Stimulated activated CD8-positive, alpha-beta memory T cell treated with anti-CD3 and anti-CD28 coated beads, Interleukin-7, amount 100 ng/mL, for 4 hours (primary cell): ENCODE measurements around the gene BCKDHB.
"Not testable (repeated sequence)": the region's sequence is repeated elsewhere in the genome, so short reads cannot be mapped to it uniquely, and the experiment has no call there.

Experiments
- DNase-seq, 2 donors: peaks; one replicate each; pipeline ENCODE4 v3.0.0-alpha.2; 2020; ENCODE audit warnings: low read depth in 2 of 2

BCKDHB gene

DNA sequence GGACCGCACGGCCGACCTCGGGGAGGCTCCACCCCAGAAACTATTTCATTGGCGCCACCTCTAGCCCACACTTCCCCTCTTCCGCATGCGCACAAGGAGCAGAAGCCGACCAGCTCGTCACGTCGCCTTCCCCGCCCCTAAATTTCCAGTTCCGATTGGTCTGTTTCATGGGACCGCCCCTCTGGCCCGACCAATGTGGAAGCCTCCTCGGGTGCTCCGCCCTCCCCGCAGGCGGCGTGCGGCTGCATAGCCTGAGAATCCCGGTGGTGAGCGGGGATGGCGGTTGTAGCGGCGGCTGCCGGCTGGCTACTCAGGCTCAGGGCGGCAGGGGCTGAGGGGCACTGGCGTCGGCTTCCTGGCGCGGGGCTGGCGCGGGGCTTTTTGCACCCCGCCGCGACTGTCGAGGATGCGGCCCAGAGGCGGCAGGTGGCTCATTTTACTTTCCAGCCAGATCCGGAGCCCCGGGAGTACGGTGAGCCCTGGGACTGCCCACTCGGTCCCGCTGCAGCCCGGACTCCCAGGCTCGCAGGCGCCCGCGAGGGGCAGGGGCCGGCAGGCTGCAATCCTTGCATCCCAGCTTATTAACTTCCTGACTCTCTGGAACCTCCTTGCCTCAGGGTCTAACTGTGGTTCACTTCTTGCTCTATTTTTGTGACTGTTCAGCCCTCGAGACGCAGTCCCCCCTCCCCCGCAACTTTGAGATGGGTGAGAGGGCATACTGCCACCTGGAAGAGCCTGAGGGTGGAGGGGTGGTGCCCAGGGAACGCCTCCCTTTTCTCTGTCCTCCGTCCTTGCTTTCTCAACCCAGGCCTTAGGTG lies at the start of gene BCKDHB:
BCKDHB (plus strand) TSS at position 254 of the 818 bp plus-strand sequence; CDS start at position 277, 23 bp downstream.
- peak; percentile 95 to 98 for DNase-seq

DNA sequence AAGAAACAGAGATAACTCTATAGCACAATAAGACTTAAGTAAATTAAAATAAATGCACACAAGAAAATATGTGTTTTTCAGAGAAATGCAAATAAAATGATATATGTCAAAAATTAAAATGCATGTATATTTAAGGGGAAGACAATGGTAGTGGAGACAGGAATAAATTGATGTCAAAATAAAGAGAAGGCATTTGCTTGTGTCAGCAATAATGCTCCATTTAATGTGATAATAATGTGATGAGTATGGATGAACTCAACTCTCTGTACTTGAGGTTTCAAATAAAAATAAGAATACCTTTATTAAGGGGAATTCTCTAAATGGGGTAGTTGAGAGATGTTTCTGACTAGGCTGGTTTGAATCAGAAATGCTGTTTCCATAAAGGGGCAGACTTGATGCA lies 45.7 kb upstream of the BCKDHB start:
- DNase-seq, result no peak

DNA sequence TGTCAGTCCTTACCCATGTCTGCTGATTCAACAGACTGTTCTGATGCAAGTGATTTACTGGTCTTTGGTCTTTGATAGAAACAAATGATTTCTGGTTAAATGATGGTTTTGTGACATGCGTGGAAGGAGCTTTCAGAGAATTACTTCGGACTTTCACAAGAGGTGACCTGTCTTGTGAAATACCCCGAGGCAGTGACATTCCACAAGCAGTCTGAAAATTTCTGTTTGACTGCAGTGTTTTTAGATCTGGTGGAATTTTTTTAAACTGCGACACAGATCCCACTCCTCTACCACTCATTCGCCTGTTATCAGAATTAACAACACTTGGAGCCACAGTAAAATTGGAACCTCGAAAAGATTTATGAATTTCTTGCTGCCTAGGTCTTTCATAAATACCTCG lies 38.3 kb upstream of the BCKDHB start:
- DNase-seq, result not testable (repeated sequence)

DNA sequence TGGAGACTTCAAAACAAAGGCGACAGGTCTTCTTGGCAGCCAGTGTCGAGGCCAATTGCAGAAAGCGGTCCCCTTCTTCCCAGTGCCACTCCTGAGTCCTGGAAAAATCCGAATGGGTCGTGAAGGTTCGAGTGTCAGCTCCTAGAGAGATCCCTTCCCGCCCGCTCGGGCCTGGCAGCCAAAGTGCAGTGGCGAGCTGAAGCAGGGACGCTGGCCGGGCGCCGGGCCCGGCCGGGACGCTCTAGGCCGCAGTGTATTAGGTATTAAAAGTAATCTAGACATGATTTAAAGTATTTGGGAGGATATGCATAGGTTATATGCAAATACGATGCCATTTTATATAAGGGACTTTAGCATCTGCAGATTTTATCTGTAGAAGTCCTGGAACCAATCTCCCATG lies 36.0 kb upstream of the BCKDHB start:
- not testable (repeated sequence) for DNase-seq

DNA sequence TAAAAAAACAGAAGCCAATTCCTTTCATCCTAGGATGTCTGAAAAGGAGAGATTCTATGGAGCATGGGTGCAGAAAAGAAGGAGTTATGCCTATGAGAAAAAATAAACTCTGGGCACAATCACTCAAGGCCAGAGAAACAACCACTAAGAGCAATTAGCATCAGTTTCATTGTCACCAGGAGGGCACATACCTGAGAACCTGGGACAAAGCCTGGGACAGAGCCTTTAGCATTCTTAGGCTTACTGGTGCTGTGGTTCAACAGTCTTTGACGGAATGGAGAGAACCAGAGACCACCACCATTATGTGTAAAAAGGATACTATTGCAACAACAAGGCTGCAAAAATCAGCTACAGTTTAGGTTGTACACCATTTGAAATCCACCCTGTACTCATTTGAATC lies 29.4 kb upstream of the BCKDHB start:
- no peak for DNase-seq

DNA sequence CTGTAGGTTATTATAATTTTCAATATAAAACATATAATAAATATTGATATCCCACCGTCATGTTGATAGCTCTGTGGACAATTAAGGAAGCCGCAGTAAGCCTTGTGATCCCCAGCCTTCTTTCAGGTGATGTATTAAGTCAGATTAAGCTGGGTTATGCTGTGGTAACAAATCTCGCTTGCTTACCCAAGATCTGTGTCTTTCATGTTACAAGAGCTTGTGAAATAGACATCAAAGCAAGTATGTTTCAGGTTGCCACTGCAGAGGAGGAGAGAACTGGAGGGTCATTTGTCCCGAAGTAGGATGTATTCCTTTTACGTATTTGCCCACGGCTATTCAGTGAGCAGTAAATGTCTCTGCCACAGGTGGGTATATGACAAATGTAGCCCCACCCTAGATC lies 17.8 kb upstream of the BCKDHB start:
- DNase-seq, result no peak

DNA sequence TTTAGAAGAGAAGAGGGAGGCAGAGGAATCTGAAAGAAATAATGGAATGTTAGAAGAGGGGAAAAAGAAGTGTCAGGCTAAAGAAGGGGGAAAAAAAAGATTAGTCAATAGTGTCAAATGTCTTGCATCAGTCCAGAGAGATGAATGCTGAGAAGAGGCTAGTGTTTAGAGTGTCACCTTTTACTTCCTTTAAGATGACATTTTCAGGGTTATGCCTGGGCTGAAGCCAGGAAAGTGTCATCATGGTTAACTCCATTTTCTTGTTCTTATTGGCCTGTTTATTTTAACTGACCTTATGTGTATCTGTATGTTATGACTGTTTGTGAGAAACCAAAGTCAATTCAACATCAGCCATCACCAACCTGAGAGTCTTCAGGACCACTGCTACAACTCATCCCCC lies 15.0 kb upstream of the BCKDHB start:
- DNase-seq, result no peak

DNA sequence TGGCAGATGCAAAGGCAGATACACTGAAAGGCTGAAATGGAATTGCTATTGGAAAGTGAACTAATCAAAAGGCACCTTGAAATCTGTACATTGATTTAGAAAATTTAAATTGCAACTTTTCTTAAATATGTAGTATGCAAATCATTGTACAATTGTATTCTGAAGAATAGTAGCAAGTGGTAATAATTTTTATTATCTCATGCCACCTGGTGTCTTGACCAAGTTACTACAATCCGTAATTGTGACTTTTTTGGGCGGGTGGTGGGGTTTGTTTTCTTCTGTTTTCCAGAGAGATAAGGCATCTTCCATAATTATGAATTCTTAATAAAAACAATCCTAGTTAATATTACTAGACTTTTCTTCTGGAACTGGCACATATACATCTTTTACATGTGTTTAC lies 12.5 kb upstream of the BCKDHB start:
- no peak for DNase-seq

DNA sequence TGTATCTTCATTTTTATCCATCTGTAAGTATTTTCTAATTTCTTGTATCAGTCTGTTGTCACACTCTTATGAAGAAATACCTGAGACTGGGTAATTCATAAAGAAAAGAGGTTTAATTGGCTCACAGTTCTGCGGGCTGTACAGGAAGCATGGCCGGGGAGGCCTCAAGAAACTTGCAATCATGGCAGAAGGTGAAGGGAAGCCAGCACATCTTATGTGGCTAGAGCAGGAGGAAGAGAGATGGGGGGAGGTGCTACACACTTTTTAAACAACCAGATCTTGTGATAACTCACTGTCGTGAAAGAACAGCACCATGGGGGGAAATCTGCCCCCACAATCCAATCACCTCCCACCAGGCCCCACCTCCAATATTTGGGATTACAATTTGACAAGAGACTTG lies 10.9 kb upstream of the BCKDHB start:
- DNase-seq, result no peak

DNA sequence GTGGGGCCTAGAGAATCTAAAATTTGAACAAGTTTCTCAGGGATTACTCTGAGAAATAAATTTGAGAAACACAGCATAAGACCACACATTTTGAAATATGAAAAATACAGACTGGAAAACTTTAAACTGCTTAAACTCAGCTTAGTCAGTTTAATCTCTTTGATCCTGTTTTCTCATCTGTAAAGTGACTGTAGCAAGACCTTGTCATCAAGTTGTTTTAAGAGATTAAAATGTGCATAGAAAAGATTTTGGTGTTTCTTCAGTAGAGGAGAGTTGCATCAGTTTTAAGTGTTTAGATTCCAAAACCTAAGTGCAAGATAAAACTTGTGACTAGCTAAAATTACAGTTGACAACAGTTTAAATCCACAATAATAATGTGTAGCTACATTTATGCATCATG lies 8.1 kb upstream of the BCKDHB start:
- DNase-seq, result no peak

DNA sequence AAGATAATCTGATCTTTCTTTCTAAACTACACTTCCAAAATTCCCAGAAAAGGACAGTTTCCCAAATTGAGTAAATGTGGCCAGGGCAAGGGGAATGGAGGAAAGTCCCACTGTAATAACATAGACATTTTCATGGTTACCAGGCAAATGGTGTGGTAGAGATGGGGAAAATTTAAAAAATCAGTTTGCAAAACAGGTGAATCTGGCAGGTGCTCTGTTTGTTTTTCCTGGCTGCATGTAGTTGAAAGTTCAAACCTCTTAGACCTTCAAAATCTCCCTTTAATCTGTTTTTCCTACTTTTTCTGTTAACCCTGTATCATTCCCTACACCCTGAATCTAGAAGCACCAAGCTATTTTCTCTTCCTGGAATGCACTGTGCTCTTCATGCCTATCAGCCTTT lies 2.0 kb upstream of the BCKDHB start:
- DNase-seq, result no peak

DNA sequence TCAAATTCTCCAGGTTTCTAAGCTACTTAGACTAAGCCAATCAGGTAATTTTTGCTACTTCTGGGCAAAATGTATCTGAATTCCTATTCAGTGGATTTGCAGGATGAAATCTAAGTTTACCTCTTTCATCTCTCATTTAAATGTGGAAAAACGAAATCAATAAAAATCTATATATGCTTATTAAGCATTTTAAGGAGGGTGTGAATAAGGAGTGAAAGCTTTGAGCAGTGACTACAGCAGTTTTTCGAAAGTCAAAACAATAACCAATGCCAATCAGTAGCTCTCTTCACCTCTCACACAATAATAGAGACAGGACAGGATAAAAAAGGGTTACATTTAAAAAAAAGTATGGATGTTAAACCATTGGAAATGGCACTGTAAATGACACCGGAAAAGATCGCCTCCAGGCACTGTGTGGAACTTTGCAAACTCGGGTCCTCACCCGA lies 476 bp upstream of the BCKDHB start:
- no peak for DNase-seq

DNA sequence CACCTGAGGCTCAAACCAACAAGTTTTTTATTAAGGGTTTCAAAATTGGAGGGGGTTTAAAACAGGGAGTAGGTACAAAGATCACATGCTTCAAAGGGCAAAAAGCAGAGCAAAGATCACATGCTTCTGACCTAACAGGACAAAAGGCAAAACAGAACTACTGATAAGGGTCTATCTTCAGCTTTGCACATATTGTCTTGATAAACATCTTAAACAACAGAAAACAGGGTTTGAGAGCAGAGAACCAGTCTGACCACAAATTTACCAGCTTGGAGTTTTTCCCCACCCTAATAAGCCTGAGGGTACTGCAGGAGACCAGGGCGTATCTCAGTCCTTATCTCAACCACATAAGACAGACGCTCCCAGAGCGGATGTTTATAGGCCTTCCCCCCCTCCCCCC lies 16.1 kb downstream of the BCKDHB start:
- DNase-seq, result not testable (repeated sequence)

DNA sequence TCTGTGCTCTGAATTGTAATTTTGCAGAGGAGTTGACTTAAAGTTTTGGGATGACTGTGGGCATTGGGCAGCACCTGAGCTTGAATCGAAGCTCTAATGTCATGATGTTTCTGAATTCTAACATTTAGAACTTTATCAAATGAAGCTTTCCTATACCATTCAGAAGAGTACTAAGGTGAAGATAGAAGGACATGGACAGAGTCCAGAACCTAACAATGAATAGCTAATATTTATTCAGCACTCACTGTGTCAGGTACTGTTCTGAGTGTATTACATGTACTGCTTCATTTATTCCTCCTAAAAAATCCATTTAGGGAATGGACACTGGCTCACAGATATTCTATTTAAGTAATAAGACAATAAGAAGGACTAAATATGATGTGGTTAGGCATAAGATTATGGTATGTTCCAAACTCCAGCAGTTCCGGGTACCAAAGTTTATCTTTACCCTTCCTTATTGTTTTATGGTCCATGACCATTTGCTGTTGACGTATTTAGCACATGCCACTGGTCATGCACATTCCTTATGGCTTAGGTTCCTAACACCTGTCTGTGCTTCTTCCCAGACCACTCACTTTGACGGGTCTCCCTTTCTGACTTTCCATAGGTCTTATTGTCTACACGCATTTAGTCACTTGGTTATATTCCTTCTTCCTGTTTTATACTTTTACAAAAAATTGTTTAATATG lies 20.3 kb downstream of the BCKDHB start:
- no peak for DNase-seq

DNA sequence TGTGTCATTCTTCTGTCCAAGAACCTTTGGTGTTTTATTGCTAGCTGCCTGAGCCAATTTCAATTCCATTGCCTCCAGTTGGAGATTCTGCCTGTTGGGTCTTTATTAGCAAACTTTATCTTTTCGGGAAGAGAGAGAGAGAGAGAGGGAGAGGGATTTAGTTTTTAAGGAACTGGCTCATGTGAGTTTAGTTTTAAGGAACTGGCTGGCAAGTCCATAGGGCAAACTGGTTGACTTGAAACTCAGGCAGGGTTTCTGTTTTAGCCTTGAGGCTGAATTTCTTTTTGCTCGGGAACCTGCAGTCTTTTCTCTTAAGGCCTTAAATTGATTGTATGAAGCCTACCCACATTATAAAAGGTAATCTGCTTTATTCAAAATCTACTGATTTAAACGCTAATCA lies 23.0 kb downstream of the BCKDHB start:
- no peak for DNase-seq

DNA sequence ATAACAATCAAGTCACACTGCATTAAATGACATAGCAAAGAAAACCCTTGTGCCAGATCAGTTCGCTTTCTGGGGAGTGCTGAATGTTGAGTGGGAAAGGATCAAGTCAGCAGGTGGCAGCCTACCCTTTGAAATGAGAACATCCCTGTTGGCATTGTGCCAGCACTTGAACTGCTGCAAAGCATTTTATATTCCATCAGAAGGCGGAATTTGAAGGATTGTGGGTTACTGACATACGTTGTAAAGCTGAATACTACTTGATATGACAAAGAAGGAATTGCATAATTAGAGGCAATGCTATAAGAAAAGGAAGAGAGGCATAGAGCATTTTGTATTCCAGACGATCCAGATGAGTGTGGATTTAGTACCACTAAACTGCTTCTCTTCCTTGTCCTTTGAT lies 26.5 kb downstream of the BCKDHB start:
- peak in 1 of 2 donors; percentile 4 for DNase-seq

DNA sequence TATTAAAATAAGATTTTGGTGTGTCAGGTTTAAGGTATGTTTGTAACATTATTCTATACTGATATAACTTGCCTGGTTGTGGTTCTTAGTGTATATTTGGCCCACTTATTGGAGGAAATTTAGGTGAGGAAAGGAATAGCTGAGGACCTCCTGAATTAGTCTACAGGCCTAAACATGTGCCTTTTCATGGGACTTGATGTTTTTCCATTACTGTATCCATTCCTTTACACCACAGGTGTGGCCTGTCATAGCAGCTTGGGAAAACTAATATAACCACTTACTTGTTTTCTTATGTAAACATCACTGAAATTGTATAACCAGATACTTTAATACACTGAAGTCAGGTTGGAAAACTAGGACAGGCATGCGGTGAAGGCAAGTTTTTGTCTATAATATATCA lies 27.6 kb downstream of the BCKDHB start:
- no peak for DNase-seq

DNA sequence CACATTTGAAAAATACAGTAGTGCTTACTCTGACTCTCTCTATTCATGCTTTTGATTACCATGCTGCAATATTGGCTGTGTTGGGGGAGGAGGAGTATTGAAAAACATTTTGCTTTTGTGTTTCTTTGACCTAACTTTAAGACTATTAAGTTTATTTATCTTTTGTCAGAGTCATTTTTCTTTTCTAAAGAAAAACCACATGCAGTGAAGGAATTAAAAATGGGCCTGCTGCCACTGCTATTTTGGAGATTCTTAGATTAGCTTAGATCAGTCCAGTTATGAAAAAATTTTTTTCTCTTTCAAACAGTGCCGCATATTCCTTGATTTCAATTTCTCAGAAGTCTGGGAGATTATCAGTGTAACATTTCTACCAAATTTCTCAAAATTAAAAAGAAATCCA lies 36.1 kb downstream of the BCKDHB start:
- DNase-seq, result no peak

DNA sequence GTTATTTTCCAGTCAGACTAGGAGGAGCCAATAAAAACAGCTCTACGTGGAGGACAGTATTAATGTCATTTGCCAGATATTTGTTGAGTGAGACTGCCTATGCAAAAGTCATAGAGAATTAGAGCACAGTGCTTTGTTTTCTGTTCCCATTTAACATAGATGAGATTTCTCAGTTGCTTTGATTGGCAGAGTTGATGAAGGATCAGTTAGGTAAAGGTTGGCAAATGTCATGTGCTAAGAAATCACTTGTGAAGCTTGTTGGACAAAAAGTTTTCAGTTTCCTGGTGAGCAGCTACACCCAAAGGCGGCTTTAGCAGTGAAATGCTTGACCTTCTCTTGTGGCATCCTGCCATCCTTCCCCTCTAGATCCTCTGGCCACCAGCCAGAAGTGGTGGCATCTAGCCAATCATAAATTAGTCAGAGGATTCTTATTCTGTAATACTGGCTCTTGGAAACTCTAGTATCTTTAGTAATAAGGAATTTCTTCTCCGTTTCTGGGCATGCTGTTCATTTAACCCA lies 37.0 kb downstream of the BCKDHB start:
- no peak for DNase-seq

DNA sequence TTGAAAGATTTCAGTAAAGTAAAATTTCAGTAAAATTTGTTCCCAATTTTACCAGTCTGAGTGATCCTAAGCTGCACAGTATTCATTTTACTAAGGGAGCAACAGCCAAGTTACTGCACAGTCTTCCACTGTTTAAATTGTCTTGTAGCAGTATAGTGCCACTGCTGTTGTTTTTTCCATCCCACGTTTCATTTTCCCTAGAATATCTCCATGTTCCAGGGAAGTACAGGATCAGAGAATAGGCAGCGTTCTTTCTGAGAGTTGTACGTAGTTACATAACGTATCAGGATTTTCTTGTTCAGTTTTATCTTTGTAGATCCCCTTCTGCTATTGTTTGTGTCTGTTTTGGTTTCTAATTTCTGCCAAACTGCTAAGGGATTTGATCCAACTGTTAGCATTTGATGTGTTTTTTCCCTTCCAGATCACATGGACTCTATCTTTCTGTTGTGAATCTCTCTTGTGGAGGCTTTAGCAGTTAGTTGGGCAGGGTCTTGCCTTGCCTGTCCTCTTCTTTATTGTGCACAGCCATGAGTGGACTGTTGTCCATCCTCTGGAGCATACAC lies 38.4 kb downstream of the BCKDHB start:
- no peak for DNase-seq

DNA sequence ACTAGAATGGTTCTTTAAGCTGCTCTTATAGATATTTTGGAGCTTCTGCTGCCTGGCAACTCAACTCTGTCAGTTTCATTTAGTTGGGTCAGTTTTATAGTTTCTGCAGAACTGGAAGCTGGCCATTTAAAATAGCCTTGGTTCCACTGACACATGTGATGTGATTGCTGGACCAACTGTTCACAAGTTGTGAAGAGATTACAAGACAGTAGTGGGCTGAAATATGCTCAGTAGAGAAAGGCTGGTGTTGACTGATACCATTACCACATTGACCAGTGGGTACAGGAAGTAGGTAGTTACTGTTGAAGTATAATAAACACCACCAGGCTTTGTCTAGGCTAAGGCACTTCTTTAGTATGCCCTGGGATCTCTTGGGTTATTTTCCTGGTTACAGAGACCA lies 39.0 kb downstream of the BCKDHB start:
- no peak for DNase-seq

DNA sequence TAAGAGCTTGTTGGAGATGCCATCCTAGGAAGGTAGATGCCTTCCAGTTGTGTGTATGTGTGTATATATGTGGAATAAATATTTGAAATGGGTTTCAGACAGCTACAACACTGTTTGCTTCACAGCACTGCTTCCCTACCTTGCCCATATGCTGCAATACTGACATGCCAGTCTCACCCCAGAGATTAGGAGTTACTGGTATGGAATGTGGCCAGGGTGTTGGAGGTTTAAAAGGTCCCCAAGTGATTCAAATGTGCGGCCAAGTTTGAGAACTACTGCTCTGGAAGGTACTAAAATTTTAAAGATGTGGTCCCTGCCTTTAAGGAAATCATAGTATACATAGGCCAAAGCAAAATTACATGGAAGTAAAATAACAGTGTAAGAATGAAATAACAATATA lies 39.5 kb downstream of the BCKDHB start:
- no peak for DNase-seq

DNA sequence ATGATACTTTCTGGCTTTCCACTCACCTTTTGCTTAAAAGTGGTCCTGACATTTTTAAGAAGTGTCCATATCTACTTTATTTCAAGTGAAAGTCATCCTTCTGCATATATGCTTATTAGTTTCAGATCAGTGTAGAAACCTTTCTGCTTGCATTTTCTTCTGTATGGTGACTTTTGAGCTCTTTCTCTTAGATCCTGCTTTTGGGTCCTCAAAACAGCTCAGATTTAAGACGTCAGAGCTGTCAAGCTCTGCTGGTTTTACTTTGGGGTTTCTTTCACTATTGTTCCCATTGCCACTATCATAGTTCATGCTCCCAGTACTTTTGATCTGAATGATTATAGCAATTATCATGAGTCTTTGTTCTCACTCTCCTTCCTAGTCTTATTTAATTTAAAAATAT lies 41.7 kb downstream of the BCKDHB start:
- DNase-seq, result no peak
